NB4 (cell line): Measurements from ENCODE around the gene HDAC6.

Source experiments
- CTCF ChIP-seq: IDR thresholded peaks from one replicate; pipeline ENCODE4 v1.5.1; 2012; ENCODE audit warnings: low read depth, low read length
- POLR2A ChIP-seq: IDR thresholded peaks from 2 replicates; pipeline ENCODE4 v1.6.1; 2011; ENCODE audit warnings: mild to moderate bottlenecking; ENCODE audit not compliant: insufficient read length; ENCODE audit errors: extremely low read depth
- TF ChIP-seq, protein P1 (sequence below): IDR thresholded peaks from 2 replicates; pipeline ENCODE4 v1.6.1; 2011; ENCODE audit warnings: low read depth, low read length

DNA sequence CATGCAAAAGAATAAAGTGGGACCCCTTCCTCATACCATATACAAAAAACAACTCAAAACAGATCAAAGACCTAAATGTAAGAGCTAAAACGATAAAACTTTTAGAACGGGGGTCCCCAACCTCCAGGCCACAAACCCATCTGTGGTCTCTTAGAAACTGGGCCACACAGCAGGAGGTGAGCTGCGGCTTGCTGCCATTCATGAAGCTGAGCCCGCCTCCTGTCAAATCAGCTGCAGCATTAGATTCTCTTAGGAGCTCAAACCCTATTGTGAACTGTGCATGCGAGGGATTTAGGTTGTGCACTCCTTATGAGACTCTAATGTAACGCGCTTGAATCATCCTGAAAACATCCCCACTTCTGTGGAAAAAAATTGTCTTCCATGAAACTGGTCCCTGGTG lies 22.5 kb upstream of the HDAC6 start:
- TF ChIP-seq POLR2A (no peak), CTCF (no peak)
- TF ChIP-seq, protein P1, sequence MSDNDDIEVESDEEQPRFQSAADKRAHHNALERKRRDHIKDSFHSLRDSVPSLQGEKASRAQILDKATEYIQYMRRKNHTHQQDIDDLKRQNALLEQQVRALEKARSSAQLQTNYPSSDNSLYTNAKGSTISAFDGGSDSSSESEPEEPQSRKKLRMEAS = no peak
